IMR-90 (cell line): ENCODE measurements around the gene NADK2. TPM values are rescaled to one million over a fixed set of nuclear protein-coding genes. Genes with fewer than 3 reads are reported as not detected.
A peak's percentile ranks its signal among the peaks of the same experiment; 100 is the strongest.

Experiments
- ATAC-seq: fragments of 200-7000 bp; cut with Tn5 transposase; 2 replicates; pipeline ENCODE4 v1.9.1; 2020; ENCODE audit warnings: low read depth, mild to moderate bottlenecking, moderate library complexity
- BruUV-seq: library from RNA; stranded (reverse); fragments of 400-500 nt; replicated peaks from 2 replicates; lab custom pipeline; 2021; lab: Mats Ljungman, UMichigan
- CTCF ChIA-PET: fragments of 300-600 bp; formaldehyde crosslinking; extraction: SDS; loops from one replicate; lab custom pipeline; 2021; ENCODE audit warnings: antibody characterized with exemption; lab: Yijun Ruan, JAX
- POLR2A ChIA-PET: fragments of 300-600 bp; sonication (Branson Sonifier 250); formaldehyde crosslinking; loops from one replicate; lab custom pipeline; 2022; ENCODE audit warnings: antibody characterized with exemption; ENCODE audit not compliant: unreplicated experiment; lab: Charles Lee
- DNase-seq: peaks from one replicate; pipeline ENCODE4 v3.0.0; 2013
- H2AFZ ChIP-seq: replicated peaks from 2 replicates; pipeline ENCODE3; 2013; ENCODE audit warnings: low read length, mild to moderate bottlenecking; ENCODE audit not compliant: poor library complexity
- H2AK5ac ChIP-seq: 2 replicates; pipeline ENCODE4 v1.6.1; 2013; ENCODE audit warnings: low read depth, low read length, inconsistent platforms
- H2AK9ac ChIP-seq: replicated peaks from 2 replicates; pipeline ENCODE3; 2013; ENCODE audit warnings: mild to moderate bottlenecking, low read depth, low read length, moderate library complexity; ENCODE audit not compliant: poor library complexity
- H2BK120ac ChIP-seq: 2 replicates; pipeline ENCODE4 v1.6.1; 2013; ENCODE audit warnings: low read depth, low read length, inconsistent platforms
- H2BK15ac ChIP-seq: 3 replicates; pipeline ENCODE4 v1.6.1; 2013; ENCODE audit warnings: low read depth, low read length, inconsistent platforms
- H2BK20ac ChIP-seq: 2 replicates; pipeline ENCODE4 v1.6.1; 2013; ENCODE audit warnings: low read depth, mild to moderate bottlenecking, inconsistent platforms, low read length, moderate library complexity
- H2BK5ac ChIP-seq: 2 replicates; pipeline ENCODE4 v1.6.1; 2013; ENCODE audit warnings: mild to moderate bottlenecking, low read depth, low read length, inconsistent platforms; ENCODE audit not compliant: poor library complexity, severe bottlenecking
- H3K14ac ChIP-seq: replicated peaks from 2 replicates; pipeline ENCODE4 v1.6.1; 2013; ENCODE audit warnings: low read depth, low read length, inconsistent platforms
- H3K18ac ChIP-seq: 2 replicates; pipeline ENCODE4 v1.6.1; 2013; ENCODE audit warnings: low read depth, low read length, control low read depth
- H3K23ac ChIP-seq: 2 replicates; pipeline ENCODE4 v1.6.1; 2013; ENCODE audit warnings: low read depth, low read length, inconsistent platforms
- H3K27ac ChIP-seq: 2 replicates; pipeline ENCODE4 v1.5.1; 2013; ENCODE audit warnings: mild to moderate bottlenecking, control low read depth, low read length; ENCODE audit not compliant: insufficient read depth
- H3K27me3 ChIP-seq: 2 replicates; pipeline ENCODE4 v1.6.1; 2013; ENCODE audit warnings: low read length; ENCODE audit not compliant: control insufficient read depth, insufficient read depth
- H3K36me3 ChIP-seq: 2 replicates; pipeline ENCODE4 v1.6.1; 2013; ENCODE audit warnings: low read length, mixed read lengths; ENCODE audit not compliant: control insufficient read depth, insufficient read depth
- H3K4ac ChIP-seq: 2 replicates; pipeline ENCODE4 v1.6.1; 2013; ENCODE audit warnings: low read depth, low read length, inconsistent platforms
- H3K4me1 ChIP-seq: 2 replicates; pipeline ENCODE4 v1.6.1; 2013; ENCODE audit warnings: low read length, mixed read lengths; ENCODE audit not compliant: control insufficient read depth, insufficient read depth
- H3K4me2 ChIP-seq: 2 replicates; pipeline ENCODE4 v1.6.1; 2013; ENCODE audit warnings: low read depth, mild to moderate bottlenecking, control low read depth, low read length, moderate library complexity
- H3K4me3 ChIP-seq: 2 replicates; pipeline ENCODE4 v1.5.1; 2013; ENCODE audit warnings: low read depth, mild to moderate bottlenecking, control low read depth, low read length, moderate library complexity; ENCODE audit not compliant: insufficient read depth
- H3K56ac ChIP-seq: 2 replicates; pipeline ENCODE4 v1.6.1; 2013; ENCODE audit warnings: low read length, inconsistent platforms; ENCODE audit not compliant: insufficient read depth; ENCODE audit errors: extremely low read depth
- H3K79me1 ChIP-seq, 2 experiments: 2 replicates each; pipeline ENCODE4 v1.6.1; 2013; ENCODE audit warnings: low read length in 2 of 2, inconsistent platforms in 1 of 2, low read depth in 1 of 2
- H3K9ac ChIP-seq: 2 replicates; pipeline ENCODE4 v1.6.1; 2013; ENCODE audit warnings: low read depth, low read length, control low read depth
- H3K9me1 ChIP-seq: 2 replicates; pipeline ENCODE4 v1.6.1; 2013; ENCODE audit warnings: low read length, inconsistent platforms; ENCODE audit not compliant: insufficient read depth
- H3K9me3 ChIP-seq: 2 replicates; pipeline ENCODE4 v1.6.1; 2013; ENCODE audit warnings: low read length; ENCODE audit not compliant: control insufficient read depth, insufficient read depth
- H4K20me1 ChIP-seq: 2 replicates; pipeline ENCODE4 v1.6.1; 2013; ENCODE audit warnings: low read length, inconsistent platforms; ENCODE audit not compliant: insufficient read depth
- H4K5ac ChIP-seq: 2 replicates; pipeline ENCODE4 v1.6.1; 2013; ENCODE audit warnings: mild to moderate bottlenecking, low read depth, low read length, control low read depth
- H4K8ac ChIP-seq, 2 experiments: 2 replicates each; pipeline ENCODE4 v1.6.1; 2013; ENCODE audit warnings: low read depth in 2 of 2, low read length in 2 of 2, control low read depth in 1 of 2, inconsistent platforms in 1 of 2
- H4K91ac ChIP-seq: 2 replicates; pipeline ENCODE4 v1.6.1; 2013; ENCODE audit warnings: low read depth, low read length, inconsistent platforms; ENCODE audit not compliant: insufficient read depth
- CEBPB ChIP-seq: IDR thresholded peaks from 2 replicates; pipeline ENCODE4 v1.6.1; 2012; ENCODE audit warnings: low read depth, low read length, improper control_type of control experiment
- MXI1 ChIP-seq: IDR thresholded peaks from 2 replicates; pipeline ENCODE4 v1.6.1; 2012; ENCODE audit warnings: low read depth, mild to moderate bottlenecking, low read length, moderate library complexity, borderline replicate concordance
- NFE2L2 ChIP-seq: fragments of 150-350 bp; IDR thresholded peaks from 2 replicates; pipeline ENCODE4 v1.6.1; 2016; ENCODE audit warnings: low read depth, mild to moderate bottlenecking, low read length
- RAD21 ChIP-seq: IDR thresholded peaks from 2 replicates; pipeline ENCODE4 v1.6.1; 2012; ENCODE audit warnings: low read length, improper control_type of control experiment
- SMC3 ChIP-seq: fragments of 150-350 bp; IDR thresholded peaks from 2 replicates; pipeline ENCODE4 v1.6.1; 2016; ENCODE audit warnings: low read depth, mild to moderate bottlenecking, antibody characterized with exemption, low read length, moderate library complexity
- dilution Hi-C: fragments of 300-500 bp; cut with HindIII; formaldehyde crosslinking; loops from one replicate; pipeline ENCODE4 v1.14.3; 2018; ENCODE audit warnings: low sequenced_read_pairs; ENCODE audit not compliant: unreplicated experiment
- in situ Hi-C: fragments of 300-500 bp; cut with MboI; formaldehyde crosslinking; loops from 3 replicates; pipeline ENCODE4 v1.14.3; 2019; ENCODE audit warnings: low sequenced_read_pairs, inconsistent platforms, mixed read lengths
- intact Hi-C: fragments of 100-400 bp; cut with micrococcal nuclease; formaldehyde crosslinking; loops from 2 replicates; pipeline ENCODE4 v1.10.0; 2022
- polyA plus RNA-seq, 3 experiments: library from polyadenylated mRNA; depleted of rRNA; stranded (reverse); fragments of >200 nt; gene quantifications; 2 replicates each; pipeline ENCODE4 v1.2.3, GENCODE V29; 2012; ENCODE audit warnings: low replicate concordance in 1 of 3
- total RNA-seq: library from RNA; depleted of rRNA; stranded (reverse); fragments of >200 nt; gene quantifications from 2 replicates; pipeline ENCODE4 v1.2.3, GENCODE V29; 2012

NADK2 gene
- total and polyA plus RNA-seq, 2 of the 4 experiments (the other 2 are of a cell fraction) = 7.4 to 17.4 TPM

GRCh38 chr5:36198281-36198680 lies 43.4 kb downstream of the NADK2 start:
- H3K23ac ChIP-seq = no peak overlapping the region
- ChIA-PET CTCF (interaction anchor here (1.8 kb wide), 1 partner anchor 20 kb away, joined by 4 read pairs; no protein-coding TSS in a partner anchor), POLR2A (no interaction called here)
- no peaks in the 10 kb centered on the region for H3K27me3 ChIP-seq
- intact Hi-C loops = no loop called here
- no peak overlapping the region for H3K18ac ChIP-seq
- H3K4me3 ChIP-seq = no peak overlapping the region
- ATAC-seq (no peak), DNase-seq (peak; percentile 4)
- peaks cover 2% of the 10 kb centered on the region for H3K4me1 ChIP-seq
- no TSS peak for BruUV-seq
- H3K9me1 ChIP-seq = no peaks in the 10 kb centered on the region
- H3K4me2 ChIP-seq = no peak overlapping the region
- H2AK9ac ChIP-seq = no peak overlapping the region
- dilution Hi-C loops = no loop called here
- H2BK20ac ChIP-seq = no peak overlapping the region
- no peaks in the 10 kb centered on the region for H3K9me3 ChIP-seq
- H2BK5ac ChIP-seq = no peak overlapping the region
- no peak overlapping the region for H3K9ac ChIP-seq
- H4K20me1 ChIP-seq = no peaks in the 10 kb centered on the region
- no peaks in the 10 kb centered on the region for H3K79me1 ChIP-seq
- no peak overlapping the region for H2BK15ac ChIP-seq
- H4K91ac ChIP-seq = no peak overlapping the region
- no peak overlapping the region for H3K4ac ChIP-seq
- H4K5ac ChIP-seq = no peak overlapping the region
- H2AK5ac ChIP-seq = no peak overlapping the region
- TF ChIP-seq RAD21 (no peak), CEBPB (peak; percentile 81), MXI1 (no peak), NFE2L2 (no peak), SMC3 (no peak)
- H2AFZ ChIP-seq = no peak overlapping the region
- H2BK120ac ChIP-seq = no peak overlapping the region
- no peak overlapping the region for H4K8ac ChIP-seq
- peaks cover 6% of the 10 kb centered on the region for H3K36me3 ChIP-seq
- no peak overlapping the region for H3K27ac ChIP-seq
- no peak overlapping the region for H3K56ac ChIP-seq
- in situ Hi-C loops = no loop called here
- no peak overlapping the region for H3K14ac ChIP-seq
